GM23248 (cell line): ENCODE data around the gene ADAMTS3. TPM values are rescaled to one million over a fixed set of nuclear protein-coding genes. Genes with fewer than 3 reads are reported as not detected.
"Not testable (repeated sequence)": the region's sequence is repeated elsewhere in the genome, so short reads cannot be mapped to it uniquely, and the experiment has no call there.

ENCODE experiments used
- DNase-seq: peaks from one replicate; pipeline ENCODE4 v3.0.0-alpha.2; 2015
- H2AFZ ChIP-seq: fragments of 200-600 bp; sonication (generic); 2 replicates; pipeline ENCODE4 v1.6.1; 2016; ENCODE audit warnings: antibody characterized with exemption
- H3F3A ChIP-seq: fragments of 200-600 bp; sonication (generic); 2 replicates; pipeline ENCODE4 v1.6.1; 2016; ENCODE audit warnings: mild to moderate bottlenecking, antibody characterized with exemption, mixed run types; ENCODE audit not compliant: insufficient read depth
- H3K27ac ChIP-seq: fragments of 200-600 bp; sonication (generic); 2 replicates; pipeline ENCODE4 v1.5.1; 2016; ENCODE audit warnings: mild to moderate bottlenecking
- H3K27me3 ChIP-seq: fragments of 200-600 bp; sonication (generic); replicated peaks from 2 replicates; pipeline ENCODE4 v1.6.1; 2016; ENCODE audit warnings: mild to moderate bottlenecking; ENCODE audit not compliant: insufficient read depth
- H3K36me3 ChIP-seq: fragments of 200-600 bp; sonication (generic); 2 replicates; pipeline ENCODE4 v1.6.1; 2016; ENCODE audit warnings: low read depth, mild to moderate bottlenecking
- H3K4me1 ChIP-seq: fragments of 200-600 bp; sonication (generic); 2 replicates; pipeline ENCODE4 v1.6.1; 2016; ENCODE audit warnings: mild to moderate bottlenecking; ENCODE audit not compliant: insufficient read depth
- H3K4me2 ChIP-seq: fragments of 200-600 bp; sonication (generic); one replicate; pipeline ENCODE4 v1.6.1; 2016; ENCODE audit warnings: mild to moderate bottlenecking; ENCODE audit not compliant: unreplicated experiment
- H3K4me3 ChIP-seq: fragments of 200-600 bp; sonication (generic); 2 replicates; pipeline ENCODE4 v1.5.1; 2016; ENCODE audit warnings: mild to moderate bottlenecking
- H3K79me2 ChIP-seq: fragments of 200-600 bp; sonication (generic); 2 replicates; pipeline ENCODE4 v1.6.1; 2016; ENCODE audit warnings: mild to moderate bottlenecking; ENCODE audit not compliant: insufficient read depth
- H3K9ac ChIP-seq: fragments of 200-600 bp; sonication (generic); 2 replicates; pipeline ENCODE4 v1.6.1; 2016; ENCODE audit warnings: mild to moderate bottlenecking
- H3K9me2 ChIP-seq: fragments of 200-600 bp; sonication (generic); 2 replicates; pipeline ENCODE4 v1.6.1; 2016; ENCODE audit warnings: mixed run types, mild to moderate bottlenecking, moderate library complexity; ENCODE audit not compliant: insufficient read depth
- H3K9me3 ChIP-seq: fragments of 200-600 bp; sonication (generic); one replicate; pipeline ENCODE4 v1.6.1; 2017; ENCODE audit warnings: low read depth
- H4K20me1 ChIP-seq: fragments of 200-600 bp; sonication (generic); 2 replicates; pipeline ENCODE4 v1.6.0; 2016; ENCODE audit not compliant: insufficient read depth
- EZH2 ChIP-seq: fragments of 200-600 bp; sonication (generic); IDR thresholded peaks from 2 replicates; pipeline ENCODE4 v1.6.1; 2018; ENCODE audit warnings: antibody characterized with exemption, mild to moderate bottlenecking; ENCODE audit not compliant: insufficient read depth, poor library complexity, severe bottlenecking
- EZH2phosphoT487 ChIP-seq: fragments of 200-600 bp; sonication (generic); IDR thresholded peaks from 2 replicates; pipeline ENCODE4 v1.6.1; 2018; ENCODE audit warnings: antibody characterized with exemption, moderate library complexity, mild to moderate bottlenecking, low read depth; ENCODE audit not compliant: insufficient read depth
- WGBS, 2 experiments: methylation state at CpG; one replicate each; pipeline ENCODE4 v1.1.6; 2015 to 2017; ENCODE audit warnings: low lambda C conversion rate in 2 of 2, low coverage in 1 of 2; ENCODE audit errors: missing lambda C conversion rate in 2 of 2; 5-methylcytosine and 5-hydroxymethylcytosine counted together
- in situ Hi-C: fragments of 300-500 bp; cut with MboI; formaldehyde crosslinking; loops from 2 replicates; pipeline ENCODE4 v1.15.0; 2020
- polyA plus RNA-seq: library from polyadenylated mRNA; unstranded; fragments of >200 nt; fragmentation: Nextera tagmentation; extraction: Ambion mirVana; gene quantifications from 2 replicates; pipeline ENCODE4 v1.2.1, GENCODE V29; 2016
- total RNA-seq: library from RNA; depleted of rRNA; stranded (reverse); fragments of >200 nt; shearing (Covaris generic); gene quantifications from 2 replicates; pipeline ENCODE4 v1.2.3, GENCODE V29; 2014

Gene ADAMTS3
- total and polyA plus RNA-seq, 2 experiments from 2014 or later, result 0.20 to 0.43 TPM

GRCh38 chr4:72552447-72552846 lies 16.6 kb downstream of the ADAMTS3 start:
- Histone ChIP-seq H3K36me3 (no peaks in the 10 kb centered on the region), H3K9me2 (no peaks in the 10 kb centered on the region), H3K9me3 (no peaks in the 10 kb centered on the region), H3K79me2 (no peaks in the 10 kb centered on the region), H4K20me1 (no peaks in the 10 kb centered on the region), H3K27ac (no peak overlapping the region), H3F3A (no peaks in the 10 kb centered on the region), H2AFZ (no peak overlapping the region), H3K4me3 (no peak overlapping the region), H3K4me1 (no peaks in the 10 kb centered on the region), H3K4me2 (no peak overlapping the region), H3K27me3 (no peaks in the 10 kb centered on the region), H3K9ac (no peak overlapping the region)
- DNase-seq, result no peak
- no peak for TF ChIP-seq EZH2
- TF ChIP-seq EZH2phosphoT487, result no peak
- WGBS, 2 experiments, result 89 to 90% methylated on average over 2 of the region's 2 CpGs
- in situ Hi-C loops, result no loop called here

DNA sequence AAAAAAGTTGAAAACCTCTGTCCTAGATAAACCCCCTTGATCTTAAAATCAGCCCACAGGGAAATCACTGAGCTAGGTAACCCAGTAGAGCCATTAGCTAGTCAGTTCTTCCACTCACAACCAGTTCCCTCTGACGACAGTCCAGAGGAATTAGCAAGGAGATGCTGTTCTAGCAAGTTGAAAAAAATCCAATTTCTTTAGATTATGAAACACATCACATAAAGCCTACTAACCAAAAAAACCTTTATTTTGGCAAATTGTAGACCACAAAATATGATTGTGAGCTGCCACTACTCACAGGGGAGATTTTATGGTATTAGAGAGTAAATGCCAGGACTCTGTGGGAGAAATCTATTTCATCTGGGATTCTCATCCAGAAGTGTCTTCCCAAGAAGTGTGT lies 22.6 kb downstream of the ADAMTS3 start:
- Histone ChIP-seq H4K20me1 (no peaks in the 10 kb centered on the region), H3K27me3 (no peaks in the 10 kb centered on the region), H3K27ac (no peak overlapping the region), H3K9me3 (no peaks in the 10 kb centered on the region), H3K9me2 (no peaks in the 10 kb centered on the region), H3F3A (no peaks in the 10 kb centered on the region), H3K36me3 (no peaks in the 10 kb centered on the region), H3K4me2 (no peak overlapping the region), H3K9ac (no peak overlapping the region), H2AFZ (no peak overlapping the region), H3K4me1 (no peaks in the 10 kb centered on the region), H3K79me2 (no peaks in the 10 kb centered on the region), H3K4me3 (no peak overlapping the region)
- in situ Hi-C loops, result no loop called here
- TF ChIP-seq EZH2 (no peak), EZH2phosphoT487 (no peak)
- DNase-seq, result peak; percentile 61
- 11 to 26% methylated on average over 1 of the region's 1 CpG for WGBS, 2 experiments

DNA sequence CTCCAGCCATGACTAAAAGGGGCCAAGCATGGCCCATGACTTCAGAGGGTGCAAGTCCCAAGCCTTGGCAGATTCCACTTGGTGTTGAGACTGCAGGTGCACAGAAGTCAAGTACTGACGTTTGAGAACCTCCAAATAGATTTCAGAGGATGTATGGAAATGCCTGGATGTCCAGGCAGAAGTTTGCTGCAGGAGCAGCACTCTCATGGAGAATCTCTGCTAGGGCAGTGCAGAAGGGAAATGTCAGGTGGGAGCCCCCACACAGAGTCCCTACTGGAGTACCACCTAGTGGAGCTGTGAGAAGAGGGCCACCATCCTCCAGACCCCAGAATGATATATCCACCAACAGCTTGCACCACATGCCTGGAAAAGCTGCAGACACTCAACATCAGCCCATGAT lies 28.3 kb downstream of the ADAMTS3 start:
- in situ Hi-C loops, H3K9ac ChIP-seq, H3K79me2 ChIP-seq, H2AFZ ChIP-seq, H3F3A ChIP-seq, H3K9me3 ChIP-seq, H4K20me1 ChIP-seq, H3K4me2 ChIP-seq, H3K9me2 ChIP-seq, H3K27me3 ChIP-seq, DNase-seq, H3K4me3 ChIP-seq, H3K27ac ChIP-seq, H3K4me1 ChIP-seq, H3K36me3 ChIP-seq: not testable (repeated sequence)
- 6 to 20% methylated on average over 1 of the region's 1 CpG for WGBS, 2 experiments

DNA sequence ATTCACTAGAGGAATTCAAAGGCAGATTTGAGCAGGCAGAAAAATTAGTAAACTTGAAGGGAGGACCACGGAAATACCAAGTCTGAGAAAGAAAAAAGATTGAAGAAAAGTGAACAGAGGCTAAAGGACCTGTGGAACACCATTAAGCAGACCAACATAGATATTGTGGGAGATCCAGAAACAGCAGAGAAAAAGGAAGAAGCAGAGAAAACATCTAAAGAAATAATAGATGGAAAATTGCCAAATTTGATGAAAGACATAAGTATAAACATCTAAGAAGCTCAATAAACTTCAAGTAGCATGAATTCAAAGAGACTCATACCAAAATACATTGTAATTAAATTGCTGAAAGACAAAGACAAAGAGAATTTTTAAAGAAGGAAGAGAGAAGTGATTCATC lies 31.0 kb downstream of the ADAMTS3 start:
- no peaks in the 10 kb centered on the region for H3K4me1 ChIP-seq
- no peak for DNase-seq
- no peaks in the 10 kb centered on the region for H3K27me3 ChIP-seq
- no peaks in the 10 kb centered on the region for H3K9me3 ChIP-seq
- H3K9me2 ChIP-seq, result no peaks in the 10 kb centered on the region
- H3K4me3 ChIP-seq, result no peak overlapping the region
- H3K4me2 ChIP-seq, result no peak overlapping the region
- H3K9ac ChIP-seq, result no peak overlapping the region
- H4K20me1 ChIP-seq, result no peaks in the 10 kb centered on the region
- no peaks in the 10 kb centered on the region for H3K79me2 ChIP-seq
- 27 to 54% methylated on average over 1 of the region's 1 CpG for WGBS, 2 experiments
- in situ Hi-C loops, result no loop called here
- TF ChIP-seq EZH2phosphoT487 (no peak), EZH2 (no peak)
- H3K27ac ChIP-seq, result no peak overlapping the region
- H3F3A ChIP-seq, result no peaks in the 10 kb centered on the region
- no peak overlapping the region for H2AFZ ChIP-seq
- no peaks in the 10 kb centered on the region for H3K36me3 ChIP-seq

DNA sequence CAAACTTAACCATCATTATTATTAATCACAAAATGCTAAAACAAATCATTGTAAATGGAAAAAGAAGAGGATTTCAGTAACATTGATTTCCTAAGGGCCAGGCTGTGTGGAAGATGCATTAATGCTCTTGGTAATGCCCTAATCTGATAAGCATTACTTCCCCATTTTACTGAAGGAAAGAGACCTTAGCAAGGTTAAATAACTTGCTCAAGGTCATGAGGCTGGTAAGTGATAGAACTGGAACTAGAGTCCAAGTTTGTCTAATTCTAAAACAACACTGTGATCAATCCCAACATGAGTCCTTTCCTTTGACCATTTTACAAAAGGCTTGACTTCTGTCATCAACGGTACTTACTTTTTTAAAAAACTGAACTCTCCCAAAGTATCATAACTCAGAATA lies 32.6 kb downstream of the ADAMTS3 start:
- WGBS, 2 experiments, result 71 to 74% methylated on average over 1 of the region's 1 CpG
- TF ChIP-seq EZH2phosphoT487 (no peak), EZH2 (no peak)
- no peaks in the 10 kb centered on the region for H3K27me3 ChIP-seq
- no peaks in the 10 kb centered on the region for H3K4me1 ChIP-seq
- no peak overlapping the region for H3K4me3 ChIP-seq
- no peak overlapping the region for H3K27ac ChIP-seq
- no peaks in the 10 kb centered on the region for H3K79me2 ChIP-seq
- DNase-seq, result no peak
- no peaks in the 10 kb centered on the region for H3F3A ChIP-seq
- H3K4me2 ChIP-seq, result no peak overlapping the region
- in situ Hi-C loops, result no loop called here
- no peaks in the 10 kb centered on the region for H4K20me1 ChIP-seq
- no peaks in the 10 kb centered on the region for H3K9me3 ChIP-seq
- no peaks in the 10 kb centered on the region for H3K9me2 ChIP-seq
- no peaks in the 10 kb centered on the region for H3K36me3 ChIP-seq
- no peak overlapping the region for H3K9ac ChIP-seq
- no peak overlapping the region for H2AFZ ChIP-seq
